GM23338 (cell line): ENCODE results near the gene EXOSC7. TPM values are rescaled to one million over a fixed set of nuclear protein-coding genes. Genes with fewer than 3 reads are reported as not detected.

Experiments
- ATAC-seq: fragments of 200-7000 bp; cut with Tn5 transposase; 3 replicates; pipeline ENCODE4 v1.9.1; 2020
- DNase-seq: peaks from one replicate; pipeline ENCODE4 v3.0.0-alpha.2; 2015; ENCODE audit warnings: low spot score
- H2AFZ ChIP-seq: fragments of 200-600 bp; sonication (generic); 2 replicates; pipeline ENCODE4 v1.8.0; 2016; ENCODE audit warnings: antibody characterized with exemption, mild to moderate bottlenecking, moderate library complexity
- H3F3A ChIP-seq: fragments of 200-600 bp; sonication (generic); replicated peaks from 2 replicates; pipeline ENCODE4 v1.8.0; 2017; ENCODE audit warnings: antibody characterized with exemption, mixed run types, low read depth
- H3K27ac ChIP-seq: fragments of 200-600 bp; sonication (generic); 2 replicates; pipeline ENCODE4 v1.6.1; 2016; ENCODE audit warnings: low read depth
- H3K27me3 ChIP-seq: fragments of 200-600 bp; sonication (generic); 2 replicates; pipeline ENCODE4 v1.8.0; 2016; ENCODE audit warnings: mild to moderate bottlenecking, mixed run types, moderate library complexity; ENCODE audit not compliant: insufficient read depth
- H3K36me3 ChIP-seq: fragments of 200-600 bp; sonication (generic); 2 replicates; pipeline ENCODE4 v1.8.0; 2016; ENCODE audit warnings: mild to moderate bottlenecking; ENCODE audit not compliant: insufficient read depth
- H3K4me1 ChIP-seq: fragments of 200-600 bp; sonication (generic); 2 replicates; pipeline ENCODE4 v1.8.0; 2016; ENCODE audit warnings: mild to moderate bottlenecking, moderate library complexity; ENCODE audit not compliant: insufficient read depth
- H3K4me2 ChIP-seq: fragments of 200-600 bp; sonication (generic); 2 replicates; pipeline ENCODE4 v1.7.1; 2017; ENCODE audit warnings: mixed run types
- H3K4me3 ChIP-seq: fragments of 200-600 bp; sonication (generic); 2 replicates; pipeline ENCODE4 v1.6.1; 2016; ENCODE audit warnings: mixed run types
- H3K79me2 ChIP-seq: fragments of 200-600 bp; sonication (generic); replicated peaks from 2 replicates; pipeline ENCODE4 v1.8.0; 2017; ENCODE audit warnings: mild to moderate bottlenecking; ENCODE audit not compliant: insufficient read depth
- H3K9me2 ChIP-seq: fragments of 200-600 bp; sonication (generic); 2 replicates; pipeline ENCODE4 v1.8.0; 2017; ENCODE audit not compliant: insufficient read depth
- H4K20me1 ChIP-seq: fragments of 200-600 bp; sonication (generic); replicated peaks from 2 replicates; pipeline ENCODE4 v1.8.0; 2017; ENCODE audit warnings: mild to moderate bottlenecking; ENCODE audit not compliant: insufficient read depth
- H3K27ac Mint-ChIP-seq: 2 replicates; pipeline ENCODE4 v1.8.0; 2020; ENCODE audit warnings: inconsistent platforms, mild to moderate bottlenecking, moderate library complexity, mixed read lengths
- H3K27me3 Mint-ChIP-seq: 3 replicates; pipeline ENCODE4 v1.8.0; 2022; ENCODE audit warnings: low read depth, mild to moderate bottlenecking, moderate library complexity, mixed read lengths, inconsistent platforms; ENCODE audit not compliant: insufficient read depth, poor library complexity
- H3K36me3 Mint-ChIP-seq: 3 replicates; pipeline ENCODE4 v1.8.0; 2021; ENCODE audit warnings: low read depth, mild to moderate bottlenecking, inconsistent platforms, moderate library complexity, mixed read lengths
- H3K4me1 Mint-ChIP-seq: 3 replicates; pipeline ENCODE4 v1.8.0; 2020; ENCODE audit warnings: mild to moderate bottlenecking, inconsistent platforms, mixed read lengths
- H3K4me3 Mint-ChIP-seq: 3 replicates; pipeline ENCODE4 v1.8.0; 2021; ENCODE audit warnings: moderate library complexity, mild to moderate bottlenecking, inconsistent platforms, mixed read lengths
- H3K9me3 Mint-ChIP-seq: 3 replicates; pipeline ENCODE4 v1.8.0; 2020; ENCODE audit warnings: moderate library complexity, mild to moderate bottlenecking, inconsistent platforms, mixed read lengths
- CREB1 ChIP-seq: fragments of 250-450 bp; sonication (Bioruptor Pico); IDR thresholded peaks from 2 replicates; pipeline ENCODE4 v1.5.0; 2020; ENCODE audit warnings: low read depth, mild to moderate bottlenecking, moderate library complexity
- EZH2 ChIP-seq: fragments of 200-600 bp; sonication (generic); IDR thresholded peaks from one replicate; pipeline ENCODE4 v1.8.0; 2017; ENCODE audit warnings: antibody characterized with exemption, mild to moderate bottlenecking, low read depth; ENCODE audit not compliant: unreplicated experiment
- EZH2phosphoT487 ChIP-seq: fragments of 200-600 bp; sonication (generic); IDR thresholded peaks from one replicate; pipeline ENCODE4 v1.8.1; 2018; ENCODE audit warnings: antibody characterized with exemption; ENCODE audit not compliant: unreplicated experiment
- JUNB ChIP-seq: IDR thresholded peaks from one replicate; pipeline ENCODE4 v1.6.1; 2016; ENCODE audit warnings: antibody characterized with exemption; ENCODE audit not compliant: unreplicated experiment
- POLR2AphosphoS5 ChIP-seq: IDR thresholded peaks from 2 replicates; pipeline ENCODE4 v1.6.1; 2016; ENCODE audit warnings: antibody characterized with exemption, low read depth
- STAT1 ChIP-seq: IDR thresholded peaks from one replicate; pipeline ENCODE4 v1.6.1; 2016; ENCODE audit warnings: antibody characterized with exemption; ENCODE audit not compliant: unreplicated experiment
- ZNF114 ChIP-seq: fragments of 250-450 bp; sonication (Bioruptor Pico); IDR thresholded peaks from 2 replicates; pipeline ENCODE4 v1.5.0; 2020; ENCODE audit warnings: mild to moderate bottlenecking, moderate library complexity
- ZNF331 ChIP-seq: fragments of 250-450 bp; sonication (Bioruptor Pico); IDR thresholded peaks from 2 replicates; pipeline ENCODE4 v1.5.0; 2020; ENCODE audit warnings: low read depth, mild to moderate bottlenecking, moderate library complexity
- polyA plus RNA-seq: library from polyadenylated mRNA; unstranded; fragments of >200 nt; fragmentation: Nextera tagmentation; extraction: Ambion mirVana; gene quantifications from 2 replicates; pipeline ENCODE4 v1.2.1, GENCODE V29; 2016
- total RNA-seq: library from RNA; depleted of rRNA; stranded (reverse); fragments of >200 nt; shearing (Covaris generic); gene quantifications from 2 replicates; pipeline ENCODE4 v1.2.3, GENCODE V29; 2014
- TF ChIP-seq, protein P1 (sequence below): IDR thresholded peaks from one replicate; pipeline ENCODE4 v1.6.1; 2018; ENCODE audit warnings: antibody characterized with exemption; ENCODE audit not compliant: unreplicated experiment
- TF ChIP-seq, protein P2 (sequence below): IDR thresholded peaks from 2 replicates; pipeline ENCODE4 v1.6.1; 2016; ENCODE audit warnings: antibody characterized with exemption
- TF ChIP-seq, protein P3 (sequence below), 2 experiments: fragments of 200-600 bp in 1 of 2; sonication (generic) in 1 of 2; conservative IDR thresholded peaks; 2 replicates each; pipeline versions ENCODE4 v1.5.1 to v1.6.1; 2016 to 2017; ENCODE audit warnings: antibody characterized with exemption in 2 of 2, low read depth in 2 of 2, mild to moderate bottlenecking in 2 of 2, moderate library complexity in 1 of 2

EXOSC7 gene
- total and polyA plus RNA-seq, 2 experiments from 2014 or later: 84.8 to 120 TPM

DNA sequence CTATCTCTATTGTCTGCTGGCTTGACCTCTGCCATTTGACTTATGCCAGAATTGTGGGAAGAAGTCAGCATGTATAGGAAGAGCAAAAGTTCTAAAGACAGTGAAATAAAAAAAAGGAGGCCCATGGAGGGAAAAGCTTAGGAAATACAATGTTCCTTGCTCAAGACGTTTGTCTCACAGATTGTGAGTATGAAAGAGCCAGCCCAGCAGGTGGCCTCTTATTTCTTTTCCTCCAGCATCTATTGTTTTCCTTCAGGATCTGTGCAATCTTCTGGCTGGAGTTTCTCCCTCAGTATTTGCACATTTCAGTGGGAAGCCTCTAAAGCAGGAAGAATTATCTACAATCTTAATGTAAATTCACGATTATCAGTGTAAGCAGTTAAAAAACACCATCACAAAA, 43.8 kb upstream of the EXOSC7 start (continued):
- TF ChIP-seq, protein P1, sequence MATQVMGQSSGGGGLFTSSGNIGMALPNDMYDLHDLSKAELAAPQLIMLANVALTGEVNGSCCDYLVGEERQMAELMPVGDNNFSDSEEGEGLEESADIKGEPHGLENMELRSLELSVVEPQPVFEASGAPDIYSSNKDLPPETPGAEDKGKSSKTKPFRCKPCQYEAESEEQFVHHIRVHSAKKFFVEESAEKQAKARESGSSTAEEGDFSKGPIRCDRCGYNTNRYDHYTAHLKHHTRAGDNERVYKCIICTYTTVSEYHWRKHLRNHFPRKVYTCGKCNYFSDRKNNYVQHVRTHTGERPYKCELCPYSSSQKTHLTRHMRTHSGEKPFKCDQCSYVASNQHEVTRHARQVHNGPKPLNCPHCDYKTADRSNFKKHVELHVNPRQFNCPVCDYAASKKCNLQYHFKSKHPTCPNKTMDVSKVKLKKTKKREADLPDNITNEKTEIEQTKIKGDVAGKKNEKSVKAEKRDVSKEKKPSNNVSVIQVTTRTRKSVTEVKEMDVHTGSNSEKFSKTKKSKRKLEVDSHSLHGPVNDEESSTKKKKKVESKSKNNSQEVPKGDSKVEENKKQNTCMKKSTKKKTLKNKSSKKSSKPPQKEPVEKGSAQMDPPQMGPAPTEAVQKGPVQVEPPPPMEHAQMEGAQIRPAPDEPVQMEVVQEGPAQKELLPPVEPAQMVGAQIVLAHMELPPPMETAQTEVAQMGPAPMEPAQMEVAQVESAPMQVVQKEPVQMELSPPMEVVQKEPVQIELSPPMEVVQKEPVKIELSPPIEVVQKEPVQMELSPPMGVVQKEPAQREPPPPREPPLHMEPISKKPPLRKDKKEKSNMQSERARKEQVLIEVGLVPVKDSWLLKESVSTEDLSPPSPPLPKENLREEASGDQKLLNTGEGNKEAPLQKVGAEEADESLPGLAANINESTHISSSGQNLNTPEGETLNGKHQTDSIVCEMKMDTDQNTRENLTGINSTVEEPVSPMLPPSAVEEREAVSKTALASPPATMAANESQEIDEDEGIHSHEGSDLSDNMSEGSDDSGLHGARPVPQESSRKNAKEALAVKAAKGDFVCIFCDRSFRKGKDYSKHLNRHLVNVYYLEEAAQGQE: no peak
- TF ChIP-seq, protein P2, sequence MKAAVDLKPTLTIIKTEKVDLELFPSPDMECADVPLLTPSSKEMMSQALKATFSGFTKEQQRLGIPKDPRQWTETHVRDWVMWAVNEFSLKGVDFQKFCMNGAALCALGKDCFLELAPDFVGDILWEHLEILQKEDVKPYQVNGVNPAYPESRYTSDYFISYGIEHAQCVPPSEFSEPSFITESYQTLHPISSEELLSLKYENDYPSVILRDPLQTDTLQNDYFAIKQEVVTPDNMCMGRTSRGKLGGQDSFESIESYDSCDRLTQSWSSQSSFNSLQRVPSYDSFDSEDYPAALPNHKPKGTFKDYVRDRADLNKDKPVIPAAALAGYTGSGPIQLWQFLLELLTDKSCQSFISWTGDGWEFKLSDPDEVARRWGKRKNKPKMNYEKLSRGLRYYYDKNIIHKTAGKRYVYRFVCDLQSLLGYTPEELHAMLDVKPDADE: no peak
- TF ChIP-seq ZNF331 (CRISPR knock-in tag) (no peak), EZH2phosphoT487 (no peak), EZH2 (no peak), CREB1 (CRISPR knock-in tag) (no peak), JUNB (no peak), POLR2AphosphoS5 (no peak)
- TF ChIP-seq, protein P3, sequence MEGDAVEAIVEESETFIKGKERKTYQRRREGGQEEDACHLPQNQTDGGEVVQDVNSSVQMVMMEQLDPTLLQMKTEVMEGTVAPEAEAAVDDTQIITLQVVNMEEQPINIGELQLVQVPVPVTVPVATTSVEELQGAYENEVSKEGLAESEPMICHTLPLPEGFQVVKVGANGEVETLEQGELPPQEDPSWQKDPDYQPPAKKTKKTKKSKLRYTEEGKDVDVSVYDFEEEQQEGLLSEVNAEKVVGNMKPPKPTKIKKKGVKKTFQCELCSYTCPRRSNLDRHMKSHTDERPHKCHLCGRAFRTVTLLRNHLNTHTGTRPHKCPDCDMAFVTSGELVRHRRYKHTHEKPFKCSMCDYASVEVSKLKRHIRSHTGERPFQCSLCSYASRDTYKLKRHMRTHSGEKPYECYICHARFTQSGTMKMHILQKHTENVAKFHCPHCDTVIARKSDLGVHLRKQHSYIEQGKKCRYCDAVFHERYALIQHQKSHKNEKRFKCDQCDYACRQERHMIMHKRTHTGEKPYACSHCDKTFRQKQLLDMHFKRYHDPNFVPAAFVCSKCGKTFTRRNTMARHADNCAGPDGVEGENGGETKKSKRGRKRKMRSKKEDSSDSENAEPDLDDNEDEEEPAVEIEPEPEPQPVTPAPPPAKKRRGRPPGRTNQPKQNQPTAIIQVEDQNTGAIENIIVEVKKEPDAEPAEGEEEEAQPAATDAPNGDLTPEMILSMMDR (conservative IDR thresholded peaks at IDR 0.05; ENCODE audit: low read depth in 2 of 2): no peak

DNA sequence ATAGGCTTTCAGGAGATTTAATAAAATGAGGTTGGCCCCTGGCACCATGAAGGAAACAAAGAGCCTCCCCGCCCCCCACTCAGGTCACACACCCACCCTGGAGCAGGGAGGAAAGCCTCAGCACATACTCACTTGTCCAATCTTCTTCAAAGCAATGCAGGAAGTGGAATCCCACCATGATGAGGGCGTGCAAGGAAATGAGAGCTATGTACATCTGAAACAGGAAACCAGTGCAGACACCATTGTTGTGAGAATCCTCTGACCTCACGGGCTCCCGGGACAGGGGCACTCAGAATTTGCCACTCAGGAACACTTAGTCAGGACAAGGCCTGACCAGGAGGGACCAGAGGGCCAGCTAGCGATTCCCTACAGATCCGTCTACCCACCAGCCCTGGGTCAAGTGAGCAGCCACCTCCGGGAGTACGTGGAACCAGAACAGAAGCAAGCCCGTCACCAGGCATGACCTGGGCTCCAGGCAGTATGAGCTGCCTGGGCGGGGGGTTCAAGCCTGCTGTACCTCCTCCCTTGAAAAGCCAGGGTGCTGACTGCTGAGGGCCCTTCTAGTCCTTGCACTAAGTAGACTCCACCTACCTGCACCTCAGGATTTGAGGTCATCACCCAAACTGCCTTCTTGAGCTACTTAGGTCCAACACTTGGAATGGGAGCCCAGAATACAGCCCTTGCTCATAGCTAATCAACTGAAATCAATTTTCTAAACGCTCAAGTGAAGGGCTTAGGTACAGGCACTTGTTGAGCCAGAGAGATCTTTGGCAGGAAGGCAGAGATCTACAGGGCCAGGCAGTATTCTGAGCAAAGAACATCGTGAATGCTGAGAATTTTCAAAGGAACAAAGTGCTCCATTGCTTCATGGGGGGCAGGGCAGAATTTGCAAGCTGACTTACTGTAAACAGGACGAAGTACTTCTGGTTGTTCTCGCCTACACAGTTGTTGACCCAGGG, 42.8 kb upstream of the EXOSC7 start:
- H3K4me1 Mint-ChIP-seq: peaks cover 15% of the 10 kb centered on the region
- Histone ChIP-seq H2AFZ (no peak overlapping the region), H3K27me3 (no peaks in the 10 kb centered on the region), H4K20me1 (0 out of 2 replicates have a peak, but pooled peaks cover 2% of the 10 kb centered on the region), H3K36me3 (peaks cover 11% of the 10 kb centered on the region), H3K9me2 (no peaks in the 10 kb centered on the region), H3F3A (no peaks in the 10 kb centered on the region), H3K79me2 (no peaks in the 10 kb centered on the region; the same call in 1 of the 2 replicates), H3K4me2 (no peak overlapping the region), H3K4me1 (no peaks in the 10 kb centered on the region), H3K27ac (no peak overlapping the region; the same call in 1 of the 2 replicates), H3K4me3 (no peak overlapping the region)
- H3K4me3 Mint-ChIP-seq: no peak overlapping the region
- H3K36me3 Mint-ChIP-seq: peaks cover 54% of the 10 kb centered on the region
- no peak for DNase-seq
- peak overlapping the region; percentile 72 for H3K27ac Mint-ChIP-seq
- peaks cover 8% of the 10 kb centered on the region for H3K27me3 Mint-ChIP-seq
- no peaks in the 10 kb centered on the region for H3K9me3 Mint-ChIP-seq
- ATAC-seq: no peak
- TF ChIP-seq STAT1 (no peak), ZNF114 (no peak)
